ENCODE measurements around the gene CHKA. TPM values are rescaled to one million over a fixed set of nuclear protein-coding genes. Genes with fewer than 3 reads are reported as not detected.

CHKA gene
- total RNA-seq (26.3 TPM), polyA plus RNA-seq (ENCODE audit: insufficient read depth, low read depth, low replicate concordance) (23.2 TPM)
- long read RNA-seq, donor 1, partial matches to known transcripts = 0 of 3 reads
- long read RNA-seq, donor 1, other reads (novel, unspliced or antisense) = 0 of 3 reads
- long read RNA-seq, donor 2, partial matches to known transcripts = 0 of 1 reads
- long read RNA-seq, donor 2, other reads (novel, unspliced or antisense) = 0 of 1 reads
- long read RNA-seq, donor 3 = 0 reads
- long read RNA-seq, donor 4, transcript CHKA-201 (12 exons, 2,530 nt) = major isoform, 6 of 7 reads
- long read RNA-seq, donor 4, partial matches to known transcripts = 0 of 7 reads
- long read RNA-seq, donor 4, other reads (novel, unspliced or antisense) = 0 of 7 reads
- long read RNA-seq, donor 5 = 0 reads
- long read RNA-seq, donor 6 = 0 reads
- long read RNA-seq, donor 7, transcript CHKA-201 (12 exons, 2,530 nt) = major isoform, 14 of 26 reads
- long read RNA-seq, donor 7, partial matches to known transcripts = 2 of 26 reads
- long read RNA-seq, donor 7, other reads (novel, unspliced or antisense) = 9 of 26 reads
- long read RNA-seq, donor 8, partial matches to known transcripts = 0 of 2 reads
- long read RNA-seq, donor 8, other reads (novel, unspliced or antisense) = 0 of 2 reads
- long read RNA-seq, donor 9 = 0 reads
- long read RNA-seq, donor 10, partial matches to known transcripts = 0 of 4 reads
- long read RNA-seq, donor 10, other reads (novel, unspliced or antisense) = 0 of 4 reads

GRCh38 chr11:68121067-68121899 is at the start of gene CHKA:
Gene CHKA, minus strand, starts transcription at chr11:68121388. Its CDS starts 211 bp downstream, at chr11:68121177.
- intact Hi-C loops (cut with DNase I) = no loop called here
- peaks cover 0 to 12% (median 3%) of the 10 kb centered on the region in 3 donors for H3K4me1 ChIP-seq (ENCODE audit: control insufficient read depth in 2 of 3, insufficient read depth in 2 of 3, low read depth in 1 of 3, low read length in 3 of 3)
- peak; percentile 94 to 98 (median 97) for DNase-seq
- H3K27me3 ChIP-seq (ENCODE audit: control insufficient read depth, insufficient read depth, low read length) = no peaks in the 10 kb centered on the region
- peak within 1 kb of the TSS; percentile 90 to 93 (median 93) for H3K4me3 ChIP-seq (ENCODE audit: low read length in 3 of 3)
- H3K9me3 ChIP-seq (ENCODE audit: control insufficient read depth in 2 of 3, insufficient read depth in 1 of 3, low read length in 3 of 3) = no peaks in the 10 kb centered on the region
- H3K27ac ChIP-seq (ENCODE audit: low read depth in 2 of 2, low read length in 2 of 2) = peak within 1 kb of the TSS; percentile 92 to 99
- no peak for TF ChIP-seq CTCF (IDR thresholded peaks at IDR 0.05; ENCODE audit: borderline replicate concordance, extremely low read depth, insufficient read depth)
- FAIRE-seq = no peak
- H3K36me3 ChIP-seq (ENCODE audit: control insufficient read depth in 2 of 3, insufficient read depth in 3 of 3, low read length in 3 of 3) = no peaks in the 10 kb centered on the region
- peak within 1 kb of the TSS; percentile 71 to 89 (median 85) for H3K9ac ChIP-seq (ENCODE audit: low read length in 3 of 3)

DNA sequence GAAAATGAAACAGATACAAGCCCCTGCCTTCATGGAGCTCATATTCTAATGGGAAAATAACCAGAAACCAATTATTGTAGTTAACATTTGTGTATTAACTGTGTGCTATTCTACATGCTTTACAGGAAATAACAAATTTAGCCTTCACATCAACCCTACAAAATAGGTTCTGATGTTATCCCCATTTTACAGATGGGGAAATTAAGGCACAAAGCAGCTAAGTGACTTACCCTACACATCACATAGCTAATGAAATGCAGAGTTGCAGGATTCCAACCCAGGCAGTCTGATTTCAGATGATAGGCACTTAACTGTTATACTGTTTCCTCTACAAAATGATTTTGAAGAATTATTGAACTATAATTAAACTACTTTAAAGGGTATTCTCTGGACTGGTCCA is 48.3 kb upstream of the CHKA start:
- Histone ChIP-seq H3K27me3 (ENCODE audit: control insufficient read depth, insufficient read depth, low read length) (no peaks in the 10 kb centered on the region), H3K4me3 (ENCODE audit: low read length in 3 of 3) (no peak overlapping the region), H3K9me3 (ENCODE audit: control insufficient read depth in 2 of 3, insufficient read depth in 1 of 3, low read length in 3 of 3) (no peaks in the 10 kb centered on the region), H3K4me1 (ENCODE audit: control insufficient read depth in 2 of 3, insufficient read depth in 2 of 3, low read depth in 1 of 3, low read length in 3 of 3) (peaks cover 0 to 8% (median 2%) of the 10 kb centered on the region in 3 donors), H3K36me3 (ENCODE audit: control insufficient read depth in 2 of 3, insufficient read depth in 3 of 3, low read length in 3 of 3) (peaks cover 18 to 45% (median 24%) of the 10 kb centered on the region in 3 donors), H3K9ac (ENCODE audit: low read length in 3 of 3) (no peak overlapping the region), H3K27ac (ENCODE audit: low read depth in 2 of 2, low read length in 2 of 2) (no peak overlapping the region)
- FAIRE-seq (no peak), DNase-seq (no peak)
- intact Hi-C loops (cut with DNase I) = no loop called here
- no peak for TF ChIP-seq CTCF (IDR thresholded peaks at IDR 0.05; ENCODE audit: borderline replicate concordance, extremely low read depth, insufficient read depth)

- Histone ChIP-seq H3K27ac (ENCODE audit: low read depth in 2 of 2, low read length in 2 of 2) (no peak overlapping the region), H3K4me3 (ENCODE audit: low read length in 3 of 3) (no peak overlapping the region), H3K4me1 (ENCODE audit: control insufficient read depth in 2 of 3, insufficient read depth in 2 of 3, low read depth in 1 of 3, low read length in 3 of 3) (peaks cover 0 to 8% (median 2%) of the 10 kb centered on the region in 3 donors), H3K27me3 (ENCODE audit: control insufficient read depth, insufficient read depth, low read length) (no peaks in the 10 kb centered on the region), H3K9me3 (ENCODE audit: control insufficient read depth in 2 of 3, insufficient read depth in 1 of 3, low read length in 3 of 3) (no peaks in the 10 kb centered on the region), H3K9ac (ENCODE audit: low read length in 3 of 3) (no peak overlapping the region), H3K36me3 (ENCODE audit: control insufficient read depth in 2 of 3, insufficient read depth in 3 of 3, low read length in 3 of 3) (peaks cover 15 to 42% (median 21%) of the 10 kb centered on the region in 3 donors)
- no peak for TF ChIP-seq CTCF (IDR thresholded peaks at IDR 0.05; ENCODE audit: borderline replicate concordance, extremely low read depth, insufficient read depth)
- DNase-seq (peak in 1 of 5 donors; percentile 33), FAIRE-seq (no peak)
- intact Hi-C loops (cut with DNase I) = no loop called here
Observed at GRCh38 chr11:68168694-68169093, 47.5 kb upstream of the CHKA start.
